Fibroblast of skin of left biceps (primary cell): Measurements from ENCODE around the gene LGALS12.
"Not testable (repeated sequence)": the region's sequence is repeated elsewhere in the genome, so short reads cannot be mapped to it uniquely, and the experiment has no call there.

ENCODE experiments used
- DNase-seq, 2 experiments: peaks; one replicate each; pipeline ENCODE4 v3.0.0-alpha.2; 2013; ENCODE audit warnings: low read depth in 2 of 2

Gene LGALS12

DNA sequence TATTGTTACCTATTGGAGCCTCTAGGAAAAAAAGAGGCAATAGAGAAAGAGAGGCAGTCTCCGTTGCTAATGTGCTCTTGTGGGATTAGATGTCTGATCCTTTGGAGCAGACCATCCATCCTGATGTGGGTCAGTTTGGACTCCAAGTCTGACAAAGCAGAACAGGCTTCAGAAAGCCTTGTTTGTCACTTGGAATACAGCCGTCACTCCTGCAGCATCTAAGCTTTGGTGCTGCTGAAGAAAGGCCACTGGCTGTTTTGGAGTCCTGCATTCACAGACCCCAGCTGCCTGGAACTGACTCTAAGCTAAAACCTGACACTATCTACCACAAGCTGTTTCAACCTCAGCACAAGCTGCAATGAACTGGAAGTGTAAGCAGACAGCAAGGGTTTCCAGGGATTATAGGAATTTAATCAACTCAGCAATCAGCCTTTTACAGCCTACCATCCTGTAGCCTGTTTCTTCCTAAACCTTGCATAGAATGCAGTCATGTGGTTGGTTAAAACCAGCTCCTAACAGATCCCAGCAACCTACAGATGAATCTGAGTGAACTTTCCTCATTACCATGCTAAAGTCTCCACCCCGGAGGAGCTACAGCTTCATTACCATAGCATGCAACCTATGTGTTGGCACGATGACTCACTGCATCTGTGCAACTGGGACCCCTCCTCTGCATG, 27.1 kb downstream of the LGALS12 start:
- no peak for DNase-seq

DNA sequence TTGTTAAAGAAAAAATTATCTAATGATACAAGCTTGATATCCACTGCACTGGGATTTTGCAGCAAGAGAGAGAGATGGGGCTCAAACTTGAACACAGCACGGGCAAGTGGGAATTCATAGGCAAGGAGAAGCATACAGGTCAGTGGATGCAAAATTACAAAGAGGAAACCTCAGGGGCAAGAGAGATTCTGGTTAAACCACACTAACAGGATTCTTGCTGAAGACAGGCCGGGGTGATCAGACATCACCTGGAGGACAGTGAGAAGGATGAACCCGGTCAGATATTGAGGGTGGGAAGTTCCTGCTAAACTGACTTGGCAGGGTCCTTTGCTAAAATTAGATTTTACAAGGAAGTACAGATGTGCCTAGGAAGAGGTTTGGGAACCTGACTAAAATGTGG, 28.2 kb downstream of the LGALS12 start:
- DNase-seq, result no peak

GRCh38 chr11:63534895-63535461, 29.1 kb downstream of the LGALS12 start:
- no peak for DNase-seq

DNA sequence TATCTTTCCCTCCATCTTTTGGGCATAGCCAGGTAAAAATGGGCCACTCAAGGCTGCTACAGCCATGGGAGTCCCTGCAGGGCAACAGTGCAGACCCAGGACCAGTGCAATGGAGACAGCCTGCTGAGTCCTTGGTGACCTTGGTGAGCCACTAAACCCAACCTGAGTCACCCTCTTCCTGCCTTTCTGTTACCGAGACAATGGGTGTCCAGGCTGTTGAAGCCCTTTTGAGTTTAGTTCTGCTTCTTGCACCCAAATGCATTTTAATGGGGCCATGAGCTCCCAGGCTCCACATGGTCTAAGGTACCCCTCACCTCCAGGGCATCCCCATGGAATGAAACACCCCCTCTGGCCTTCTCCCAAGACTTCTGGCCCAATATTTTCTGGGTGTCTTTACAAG, 29.9 kb downstream of the LGALS12 start:
- no peak for DNase-seq

DNA sequence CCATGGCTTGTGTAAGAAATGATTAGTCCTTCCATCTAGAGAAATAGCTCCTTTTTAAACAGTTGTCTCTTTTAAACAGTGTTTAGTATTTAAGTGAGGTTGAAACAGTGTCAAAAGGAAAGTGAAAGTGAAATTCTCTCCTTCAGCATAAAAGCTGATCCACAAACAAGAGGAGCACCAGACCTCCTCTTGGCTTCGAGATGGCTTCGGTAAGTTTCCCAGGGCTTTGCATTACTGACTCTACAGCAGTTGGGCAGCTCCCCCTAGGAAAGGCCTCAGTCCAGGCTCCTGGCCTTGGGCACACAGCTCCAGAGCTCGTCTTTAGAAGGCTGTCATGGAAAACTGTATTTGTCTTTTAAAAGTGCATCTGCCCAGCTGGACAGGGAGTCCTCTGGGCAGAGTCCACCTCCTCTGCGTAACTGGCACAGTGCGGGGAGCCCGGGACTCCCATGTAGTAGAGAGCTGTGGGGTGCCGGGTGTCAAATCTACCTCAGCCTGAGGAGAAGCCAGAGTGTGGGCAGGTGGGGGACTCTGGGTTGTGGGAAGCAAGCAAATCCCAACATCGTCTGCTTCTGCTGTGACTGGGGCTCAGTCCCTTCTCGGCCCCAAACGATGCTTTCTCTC, 30.9 kb downstream of the LGALS12 start, which contains the start of gene PLAAT4:
Gene PLAAT4, plus strand, starts transcription at position 140 of the 624 bp plus-strand sequence. Its CDS starts 61 bp downstream, at position 201.
- DNase-seq, result no peak

GRCh38 chr11:63537293-63538101, 31.6 kb downstream of the LGALS12 start:
- DNase-seq, result no peak

DNA sequence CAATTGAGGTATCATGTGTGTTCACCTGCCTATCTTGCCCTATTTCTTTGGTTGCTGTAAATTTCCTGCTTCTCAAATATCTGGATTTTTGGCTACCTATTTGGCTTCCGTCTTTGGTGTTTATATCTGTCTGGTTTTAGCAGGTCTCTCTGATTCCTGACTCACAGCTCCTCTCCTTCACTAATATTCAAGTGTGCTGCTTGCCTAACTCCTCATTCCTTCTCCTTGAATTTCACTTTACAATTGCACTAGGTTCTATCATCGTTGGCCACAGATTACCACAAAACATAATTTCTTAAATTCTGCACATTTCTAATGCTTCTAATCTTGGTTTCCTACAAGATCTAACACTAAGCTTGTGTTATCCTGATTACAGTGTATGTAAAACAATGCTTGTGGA, 36.6 kb downstream of the LGALS12 start:
- DNase-seq, result not testable (repeated sequence)

- no peak for DNase-seq
Observed at GRCh38 chr11:63543711-63544110, 37.8 kb downstream of the LGALS12 start.

DNA sequence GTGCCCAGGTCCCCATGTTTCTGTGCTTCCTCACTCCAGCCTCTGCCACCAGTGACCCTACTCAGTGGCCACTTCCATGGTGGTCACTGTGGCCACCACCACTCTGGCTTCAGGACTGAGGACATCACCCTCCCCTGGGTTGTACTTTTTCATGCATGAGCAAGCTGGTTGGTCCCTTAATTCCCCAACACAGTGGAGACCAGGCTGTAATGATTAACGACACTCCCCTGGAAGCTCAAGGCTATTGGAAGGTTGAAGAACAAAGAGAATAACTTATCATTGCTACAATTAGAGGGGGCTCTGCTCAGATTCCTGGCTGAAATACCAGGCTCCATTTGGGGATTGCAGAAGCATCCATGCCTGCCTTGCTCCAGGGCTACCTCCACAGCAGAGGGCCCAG, 41.2 kb downstream of the LGALS12 start:
- DNase-seq, result no peak

DNA sequence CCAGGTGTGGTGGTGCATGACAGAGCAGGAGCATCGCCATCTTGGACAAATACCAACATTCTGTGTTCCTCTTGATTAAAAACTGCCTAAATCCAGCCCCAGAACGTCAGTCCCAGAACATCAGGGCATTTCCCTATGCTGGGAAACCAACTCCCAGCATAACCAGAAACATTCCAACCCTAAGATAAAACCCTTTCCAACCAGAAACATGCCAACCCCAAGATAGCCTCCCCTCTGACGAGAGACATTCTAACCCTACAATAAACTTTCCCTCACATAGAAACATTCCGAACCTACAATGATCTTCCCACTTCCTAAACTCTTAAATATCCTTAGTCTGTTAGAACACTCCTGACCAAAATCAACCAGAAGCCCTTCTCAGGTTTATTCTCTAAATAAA, 42.3 kb downstream of the LGALS12 start:
- no peak for DNase-seq

DNA sequence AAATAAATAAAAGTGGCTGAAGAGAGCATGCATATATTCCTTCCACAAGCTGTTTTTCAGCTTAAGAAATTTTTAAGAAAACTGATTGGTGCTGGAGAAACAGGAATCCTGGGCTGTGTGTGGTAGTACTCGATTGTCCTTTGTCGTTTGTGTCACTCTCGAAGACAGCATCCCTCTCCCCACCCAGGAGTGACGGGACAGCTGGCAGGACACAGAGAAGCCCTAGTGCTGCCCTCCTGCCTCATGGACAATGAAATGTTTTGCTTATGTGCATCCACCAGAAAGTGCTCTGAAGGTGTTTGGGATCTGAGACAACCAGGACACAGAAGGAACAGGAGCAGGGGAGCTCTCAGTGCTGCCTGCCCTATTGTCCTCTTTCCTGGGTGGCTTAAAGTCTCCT, 43.5 kb downstream of the LGALS12 start:
- no peak for DNase-seq

GRCh38 chr11:63550156-63550700, 44.3 kb downstream of the LGALS12 start:
- DNase-seq, result not testable (repeated sequence)

DNA sequence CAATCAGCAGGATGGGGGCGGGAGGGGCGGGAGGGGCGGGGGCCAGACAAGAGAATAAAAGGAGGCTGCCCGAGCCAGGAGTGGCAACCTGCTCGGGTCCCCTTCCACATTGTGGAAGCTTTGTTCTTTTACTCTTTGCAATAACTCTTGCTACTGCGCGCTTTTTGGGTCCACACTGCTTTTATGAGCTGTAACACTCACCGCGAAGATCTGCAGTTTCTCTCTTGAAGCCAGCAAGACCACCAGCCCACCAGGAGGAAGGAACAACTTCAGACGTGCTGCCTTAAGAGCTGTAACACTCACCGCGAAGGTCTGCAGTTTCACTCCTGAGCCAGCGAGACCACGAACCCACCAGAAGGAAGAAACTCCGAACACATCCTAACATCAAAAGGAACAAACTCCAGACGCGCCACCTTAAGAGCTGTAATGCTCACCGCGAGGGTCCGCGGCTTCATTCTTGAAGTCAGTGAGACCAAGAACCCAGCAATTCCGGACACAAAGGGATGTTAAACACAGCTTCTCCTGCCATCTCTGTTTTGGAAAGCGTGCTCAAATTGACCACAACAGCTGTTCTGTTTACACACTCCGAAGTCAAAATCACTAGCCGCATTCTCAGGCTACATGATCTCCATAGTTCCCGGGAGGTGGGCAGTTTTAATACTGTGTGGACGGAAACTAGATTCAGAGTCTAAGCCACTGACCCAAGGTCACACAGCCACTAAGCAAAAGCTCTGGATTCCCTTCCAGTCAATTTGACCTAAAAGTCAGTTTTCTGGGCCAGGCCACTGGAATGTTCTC, 45.4 kb downstream of the LGALS12 start:
- DNase-seq, result no peak

DNA sequence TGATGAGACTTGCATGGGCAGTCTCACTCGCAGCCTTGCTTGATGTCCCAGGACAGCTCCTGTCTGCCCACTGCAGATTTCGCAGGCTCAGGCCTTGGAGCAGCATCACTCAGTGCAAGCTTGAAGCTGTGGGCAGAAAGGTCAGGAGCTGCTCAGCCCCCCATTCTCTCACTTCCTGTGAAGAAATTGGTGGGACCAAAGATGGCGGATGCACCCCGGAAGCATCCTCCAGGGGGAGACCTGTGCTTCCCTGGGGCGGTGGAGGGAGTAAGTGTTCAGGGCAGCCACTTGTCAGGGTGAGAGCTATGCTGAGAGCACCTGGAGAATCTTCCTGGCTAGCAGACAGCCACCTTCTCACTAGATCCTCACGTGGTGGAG, 46.0 kb downstream of the LGALS12 start:
- no peak for DNase-seq

GRCh38 chr11:63552921-63553320, 47.0 kb downstream of the LGALS12 start:
- no peak for DNase-seq

- DNase-seq, result peak in 1 of 2 experiments; percentile 7
Observed at GRCh38 chr11:63553759-63554158, 47.9 kb downstream of the LGALS12 start.

- DNase-seq, result no peak
Observed at GRCh38 chr11:63554877-63555223, 49.0 kb downstream of the LGALS12 start.

DNA sequence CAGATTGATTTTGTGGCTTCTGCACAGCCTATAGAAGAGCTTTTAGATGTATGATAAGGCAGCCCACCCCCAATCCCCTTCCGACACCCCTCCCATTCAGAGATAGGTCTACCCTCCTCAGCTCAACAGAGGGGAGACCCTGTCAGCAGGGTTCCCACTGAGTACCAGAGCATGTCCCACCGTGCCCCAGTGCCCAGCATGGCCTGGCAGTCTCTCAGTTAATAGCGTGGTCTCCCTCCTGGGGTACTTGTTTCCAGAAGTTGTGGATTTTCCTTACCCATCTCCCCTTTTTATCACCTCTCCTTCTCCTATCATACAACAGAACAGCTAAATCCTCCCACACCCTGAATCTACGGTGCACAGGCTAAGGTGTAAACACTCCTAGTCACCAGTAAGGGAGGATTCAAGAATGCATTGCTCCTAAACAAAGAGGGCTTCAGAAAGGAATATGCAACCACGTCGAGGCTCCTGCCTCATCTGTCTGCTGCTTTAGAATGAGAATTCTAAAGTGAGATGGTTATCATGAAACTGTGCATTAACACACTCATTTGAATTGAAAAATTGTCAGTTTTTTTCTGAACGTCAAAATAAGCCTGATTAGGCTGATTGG, 50.6 kb downstream of the LGALS12 start:
- no peak for DNase-seq

DNA sequence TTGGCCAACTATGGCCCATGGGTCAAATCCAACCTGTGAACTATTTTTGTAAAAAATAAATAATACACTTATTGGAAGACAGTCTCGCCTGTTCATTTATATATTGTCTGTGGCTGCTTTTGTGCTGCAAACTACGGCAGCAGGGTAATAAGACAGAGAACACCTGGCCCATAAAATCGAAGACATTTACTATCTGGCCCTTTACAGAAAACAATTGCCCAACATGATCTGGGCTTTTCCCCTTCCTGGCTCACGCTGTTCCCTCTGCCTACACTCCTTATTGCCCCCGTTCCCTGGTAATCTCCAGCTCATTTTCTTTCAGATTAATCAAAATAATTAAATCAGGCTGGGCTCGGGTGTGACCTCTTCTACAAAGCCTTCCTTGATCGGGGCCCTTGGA, 51.7 kb downstream of the LGALS12 start:
- no peak for DNase-seq

GRCh38 chr11:63558459-63559157, 52.7 kb downstream of the LGALS12 start:
- no peak for DNase-seq
